ENCODE results near the gene FBXW12.

The FBXW12 gene

DNA sequence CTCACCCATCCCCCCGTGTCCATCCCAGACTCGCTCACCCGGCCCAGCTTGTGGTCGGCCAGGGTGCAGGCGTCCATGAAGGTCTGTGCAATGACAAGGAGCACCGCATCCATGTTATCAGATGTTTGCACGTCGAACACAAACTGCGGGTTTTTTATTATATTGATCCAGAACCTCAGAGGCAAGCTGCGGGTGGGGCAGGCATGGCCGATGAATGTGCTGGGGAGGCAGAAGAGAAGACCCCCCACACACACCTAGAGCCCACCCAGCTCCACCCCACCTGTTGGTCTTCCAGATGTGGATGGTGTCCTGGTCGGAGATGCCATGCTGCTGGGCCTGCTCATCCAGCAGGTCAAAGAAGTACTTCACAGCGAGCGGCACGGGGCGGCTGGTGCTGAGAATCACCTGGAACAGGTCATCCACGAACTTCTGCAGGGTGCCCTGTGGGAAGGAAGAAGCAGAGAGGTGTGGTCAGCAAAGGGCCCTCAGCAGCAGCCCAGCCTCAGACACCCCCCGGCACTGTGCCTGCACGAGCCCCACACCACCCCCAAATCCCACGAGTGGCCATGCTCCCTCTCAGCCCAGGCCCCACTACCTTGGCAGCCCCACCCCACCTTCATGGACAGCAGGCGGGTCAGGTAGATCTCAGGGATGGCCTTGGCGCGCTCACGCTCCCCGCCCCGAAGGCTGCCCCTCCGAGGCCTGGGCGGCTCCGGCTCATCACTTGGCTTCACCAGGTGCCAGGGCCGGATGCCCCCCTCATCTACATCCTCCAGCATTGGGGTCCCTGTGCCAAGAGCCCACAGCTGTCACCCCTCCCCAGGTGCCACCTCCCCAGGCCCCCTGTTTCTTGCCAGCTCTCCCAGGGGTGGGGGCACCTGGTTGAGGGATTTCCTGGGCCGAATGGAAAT is 37.5 kb downstream of the FBXW12 start:
- DNase-seq (ENCODE audit: low read depth): no peak

DNA sequence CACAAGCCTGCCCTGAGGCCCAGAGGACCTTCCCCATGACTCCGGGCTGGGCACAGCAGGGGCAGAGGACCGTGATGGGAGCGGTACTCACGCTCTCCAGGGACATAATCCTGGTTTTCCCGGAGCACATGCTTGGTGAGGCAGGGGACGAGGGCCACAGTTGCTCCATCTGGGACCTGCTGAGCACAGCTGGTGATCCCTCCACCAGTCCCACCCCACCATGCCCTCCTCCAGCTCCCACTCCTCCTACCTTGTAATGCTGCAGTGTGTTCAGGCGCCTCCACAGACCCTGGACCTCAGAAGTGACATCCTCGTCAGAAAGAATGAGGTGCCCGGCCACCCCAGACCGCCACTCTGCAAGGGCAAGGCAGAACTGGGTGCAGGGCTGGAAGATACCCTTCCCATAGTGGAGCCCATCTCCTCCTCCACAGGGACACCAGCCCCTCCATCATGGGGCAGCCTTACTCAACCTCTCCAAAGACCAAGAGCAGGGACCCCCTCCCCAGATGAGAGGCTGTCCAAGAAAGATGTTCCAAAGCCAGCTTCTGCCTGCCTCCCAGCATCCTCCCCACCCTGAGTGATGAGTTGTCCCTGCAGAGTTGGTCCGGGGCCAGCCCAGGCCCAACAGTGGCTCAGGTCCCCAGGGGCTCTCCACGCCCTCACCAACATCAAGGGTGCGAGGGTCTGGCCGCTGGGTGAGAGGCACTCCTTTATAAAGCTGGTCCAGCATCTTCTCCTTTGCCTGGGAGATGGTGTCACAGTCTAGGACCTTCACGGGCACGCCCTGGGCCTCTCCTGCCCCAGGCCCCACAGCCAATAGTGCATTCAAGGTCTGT is 38.4 kb downstream of the FBXW12 start:
- no peak for DNase-seq (ENCODE audit: low read depth)

DNA sequence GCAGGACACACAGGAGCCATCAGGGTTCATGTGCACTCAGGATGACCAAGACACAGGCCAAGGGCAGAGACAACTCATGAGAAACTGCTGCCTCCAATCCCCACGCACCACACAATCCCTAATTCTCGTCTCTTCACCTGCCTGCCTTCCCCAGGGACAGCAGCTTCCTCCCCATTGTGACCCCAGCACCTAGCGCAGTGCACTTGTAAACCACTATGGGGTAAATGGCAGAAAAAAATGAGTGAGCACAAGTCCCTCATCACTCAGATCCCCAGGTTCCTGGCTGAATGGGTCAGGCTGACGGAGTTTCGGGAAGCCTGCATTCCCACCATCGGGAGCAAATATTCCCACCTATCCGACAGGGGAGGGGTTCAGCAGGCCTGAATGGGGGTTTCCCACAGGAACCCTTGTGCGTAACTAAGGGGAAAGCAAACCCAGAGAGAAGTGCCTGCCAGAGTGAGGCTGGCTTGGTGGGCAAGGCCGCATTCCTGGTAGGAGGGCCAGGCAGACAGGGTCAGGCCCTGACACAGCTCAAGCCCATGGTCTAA is 39.1 kb downstream of the FBXW12 start:
- no peak for DNase-seq (ENCODE audit: low read depth)

DNA sequence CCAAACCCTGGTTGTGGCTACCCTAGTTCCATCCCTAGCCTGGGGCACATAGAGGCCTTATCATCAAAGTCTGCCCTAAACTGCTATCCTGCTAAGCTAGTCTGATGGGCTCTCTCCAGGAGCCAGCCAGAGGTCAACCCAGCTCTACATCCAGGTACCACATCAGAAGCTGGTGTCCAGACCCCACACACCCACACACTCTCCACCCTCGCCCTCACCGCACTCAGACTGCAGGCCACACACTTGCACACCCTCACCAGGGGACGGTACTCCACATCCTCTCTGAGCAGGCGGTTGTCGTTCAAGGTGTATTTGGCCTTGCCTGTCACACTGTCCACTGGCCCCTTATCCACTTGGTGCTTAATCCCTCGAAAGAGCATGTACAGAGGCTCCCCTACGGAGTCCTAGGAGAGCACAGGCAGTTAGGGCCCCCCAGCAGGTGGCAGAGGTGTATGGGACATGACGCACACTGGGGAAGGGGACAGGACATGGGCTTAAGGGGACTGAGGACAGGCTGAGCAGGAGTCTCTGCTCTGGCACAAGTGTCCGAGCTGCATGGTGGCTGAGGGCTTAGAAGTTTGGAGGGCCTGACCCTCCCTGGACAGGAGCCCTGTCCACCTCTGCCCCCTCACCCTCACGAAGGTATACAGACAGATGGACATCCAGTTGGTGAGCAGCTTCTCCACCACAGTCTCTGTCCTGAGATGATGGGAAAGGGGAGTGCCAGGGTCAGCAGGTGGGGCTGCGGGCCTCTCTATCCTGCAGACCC is 39.8 kb downstream of the FBXW12 start:
- no peak for DNase-seq (ENCODE audit: low read depth)

DNA sequence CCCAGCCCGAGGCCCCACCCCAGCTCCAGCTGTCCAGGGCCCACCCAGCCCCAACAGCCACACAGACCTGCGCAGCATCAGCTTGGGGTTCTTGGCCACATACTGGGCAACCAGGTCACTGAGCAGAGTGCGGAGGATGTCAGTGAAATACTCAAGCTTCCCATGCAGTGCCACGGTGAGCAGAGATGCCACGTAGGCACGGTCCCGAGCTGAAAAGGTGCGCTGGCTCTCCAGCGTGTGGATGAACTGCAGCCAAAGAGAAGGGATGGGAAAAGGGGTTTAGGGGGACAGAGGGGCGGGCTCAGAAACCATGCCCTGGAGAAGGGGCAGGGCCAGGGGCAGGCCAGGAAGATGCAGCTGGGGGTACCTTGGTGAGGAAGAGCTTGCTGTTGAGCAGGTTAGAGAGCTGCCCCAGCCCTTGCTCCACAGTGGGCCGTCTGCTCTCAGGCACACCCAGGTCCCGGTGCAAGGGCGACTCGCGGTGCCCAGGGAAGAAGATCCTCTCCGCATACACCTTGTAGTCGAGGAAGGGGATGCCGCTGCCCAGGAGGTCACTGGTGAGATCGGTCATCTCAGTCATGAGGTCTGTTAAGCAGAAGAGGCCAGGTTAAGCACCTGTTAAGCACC is 40.5 kb downstream of the FBXW12 start:
- no peak for DNase-seq (ENCODE audit: low read depth)

DNA sequence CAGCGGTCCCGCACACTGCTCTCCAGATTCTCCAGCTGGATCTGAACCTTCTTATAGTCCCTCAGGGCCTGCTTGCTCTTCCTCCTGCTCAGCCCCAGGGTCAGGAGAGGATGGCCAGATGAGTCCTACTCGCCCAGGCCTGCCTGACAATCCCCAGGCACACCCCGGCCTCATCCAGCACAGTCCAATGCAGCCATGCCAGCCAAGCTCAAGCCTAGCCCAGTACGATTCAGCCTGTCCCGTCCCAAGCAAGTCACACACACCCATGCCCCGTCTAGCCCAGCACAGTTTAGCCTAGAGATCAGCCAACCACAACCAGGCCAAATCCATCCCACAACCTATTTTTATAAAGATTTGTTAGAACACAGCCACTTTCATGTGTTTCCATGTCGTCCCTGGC is 41.1 kb downstream of the FBXW12 start:
- no peak for DNase-seq (ENCODE audit: low read depth)

DNA sequence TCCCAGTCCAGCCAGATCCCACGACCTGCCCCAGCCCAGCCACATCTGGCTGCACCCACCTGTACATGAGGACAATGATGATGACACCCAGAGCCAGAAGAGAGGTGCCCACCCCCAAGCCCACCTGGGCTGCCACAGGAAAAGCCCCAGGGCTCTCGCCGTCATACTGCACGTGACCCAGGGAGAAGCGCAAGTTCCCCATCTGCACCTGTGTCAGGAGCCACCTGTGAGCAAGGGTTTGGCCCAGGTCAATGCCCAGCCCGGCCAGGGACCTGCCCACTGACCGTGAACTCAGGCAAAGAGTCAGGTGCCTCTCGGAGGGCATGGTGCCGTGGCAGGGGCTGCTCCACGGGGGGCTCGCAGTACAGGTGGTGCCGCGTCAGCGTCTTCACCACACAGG is 41.6 kb downstream of the FBXW12 start:
- DNase-seq (ENCODE audit: low read depth): no peak

DNA sequence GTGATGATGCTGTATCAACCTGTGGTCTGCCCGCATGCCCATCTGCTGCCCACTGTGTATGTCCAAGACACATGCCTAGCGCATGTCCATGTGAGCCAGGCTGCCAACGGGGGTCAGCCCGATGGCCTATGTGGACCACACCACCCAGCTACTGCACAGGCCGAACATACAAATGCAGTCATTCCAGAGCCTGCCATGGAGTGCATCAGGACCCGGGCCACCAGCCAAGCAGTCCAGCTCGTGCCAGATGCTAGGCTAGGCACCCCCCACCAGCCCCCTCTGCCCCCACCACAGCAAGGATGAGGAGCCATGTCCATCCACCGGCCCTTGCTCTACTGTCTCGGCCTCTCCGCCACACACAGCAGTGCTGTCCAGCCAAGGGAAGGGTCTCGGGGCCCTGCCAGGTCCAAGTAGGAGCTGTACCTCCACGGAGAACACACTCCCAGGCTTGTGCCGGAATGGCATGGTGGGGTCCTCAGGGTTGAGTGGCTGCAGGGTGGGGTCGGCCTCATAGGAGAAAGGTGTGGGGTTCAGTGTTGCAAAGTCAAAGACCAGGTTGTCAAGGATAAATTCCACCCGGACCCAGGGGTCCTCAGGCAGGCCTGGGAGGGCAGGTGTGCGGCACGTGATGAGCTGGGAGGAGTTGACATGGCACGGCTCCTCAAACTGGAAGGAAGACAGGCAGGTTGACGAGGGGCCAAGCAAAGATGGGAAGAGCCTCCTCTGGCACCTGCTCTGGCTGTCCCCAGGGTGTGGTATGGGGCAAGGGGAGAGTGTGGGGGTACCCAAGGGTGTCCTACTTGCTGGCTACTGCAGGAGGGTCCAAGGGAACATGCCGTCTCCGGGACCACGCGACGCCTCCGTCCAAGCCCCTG is 42.6 kb downstream of the FBXW12 start:
- DNase-seq (ENCODE audit: low read depth): no peak

DNA sequence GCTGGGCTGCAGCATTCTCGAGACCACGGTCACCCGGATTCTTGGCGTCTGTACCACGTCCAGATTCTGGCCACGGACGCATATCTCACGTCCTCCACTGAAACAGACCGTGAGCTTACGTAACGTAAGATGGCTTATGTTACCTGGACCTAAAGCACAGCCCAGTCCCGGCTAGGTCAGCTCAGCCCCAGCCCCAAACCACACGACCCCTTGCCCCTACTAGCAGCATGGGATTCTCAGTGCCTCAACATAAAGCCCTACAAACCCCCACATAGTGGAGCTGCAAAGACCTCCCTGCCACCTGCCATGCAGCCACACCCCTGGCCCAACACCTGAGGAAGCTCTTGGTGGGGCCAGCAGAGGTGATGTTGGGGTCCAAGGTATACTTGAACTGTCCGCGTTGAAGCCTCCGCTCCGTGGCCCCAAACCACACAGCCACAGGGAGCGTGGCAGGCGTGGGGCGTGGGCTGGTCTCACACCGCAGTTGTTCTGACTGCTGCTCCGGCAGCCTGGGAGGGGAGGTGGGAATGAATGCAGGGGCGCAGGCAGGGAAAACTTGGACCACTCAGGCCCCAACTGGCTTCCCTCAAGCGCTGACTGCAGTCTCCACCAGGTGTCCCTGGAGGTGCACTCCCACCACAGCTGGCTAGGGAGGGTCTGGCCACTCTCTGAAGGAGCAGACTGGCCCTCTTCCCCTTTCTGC is 43.4 kb downstream of the FBXW12 start:
- no peak for DNase-seq (ENCODE audit: low read depth)

DNA sequence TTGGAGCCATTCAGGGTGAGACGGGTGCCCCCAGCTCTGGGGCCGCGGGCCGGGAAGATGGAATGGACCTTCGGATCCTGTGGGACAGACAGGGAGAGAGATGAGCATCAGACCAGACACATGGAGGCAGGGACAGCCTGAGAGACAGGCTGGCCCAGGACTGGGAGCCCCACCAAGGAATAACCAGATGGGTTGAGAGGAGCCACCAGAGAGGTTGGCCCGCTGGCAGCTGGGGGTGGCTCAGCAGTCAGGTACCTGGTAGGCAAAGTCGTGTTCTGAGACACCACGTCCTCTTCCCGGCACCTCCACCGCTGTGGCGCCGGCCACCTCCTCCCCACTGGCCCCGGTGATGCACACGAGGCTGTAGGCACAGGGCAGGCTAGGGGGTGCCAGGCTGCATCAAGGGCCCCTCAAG is 44.1 kb downstream of the FBXW12 start:
- no peak for DNase-seq (ENCODE audit: low read depth)

DNA sequence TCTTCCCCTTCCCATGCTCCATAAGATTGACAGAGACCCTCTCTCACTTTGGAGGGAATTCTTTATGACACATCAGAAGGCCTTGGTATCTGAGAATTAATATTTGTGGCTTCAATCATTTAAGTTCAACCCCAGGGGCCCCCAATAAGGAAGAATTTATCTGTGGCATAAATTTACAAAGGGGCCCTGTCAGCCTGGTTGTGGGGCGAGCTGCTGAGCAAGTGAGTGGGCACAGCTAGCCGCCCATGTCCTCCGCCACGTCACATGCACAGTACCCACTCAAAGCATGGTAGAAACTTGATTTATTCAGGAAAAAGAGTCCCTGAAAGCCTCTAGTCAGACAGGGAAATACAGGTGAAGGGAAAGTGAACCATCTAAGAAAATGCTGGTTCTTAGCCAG is 44.5 kb downstream of the FBXW12 start:
- DNase-seq (ENCODE audit: low read depth): no peak

DNA sequence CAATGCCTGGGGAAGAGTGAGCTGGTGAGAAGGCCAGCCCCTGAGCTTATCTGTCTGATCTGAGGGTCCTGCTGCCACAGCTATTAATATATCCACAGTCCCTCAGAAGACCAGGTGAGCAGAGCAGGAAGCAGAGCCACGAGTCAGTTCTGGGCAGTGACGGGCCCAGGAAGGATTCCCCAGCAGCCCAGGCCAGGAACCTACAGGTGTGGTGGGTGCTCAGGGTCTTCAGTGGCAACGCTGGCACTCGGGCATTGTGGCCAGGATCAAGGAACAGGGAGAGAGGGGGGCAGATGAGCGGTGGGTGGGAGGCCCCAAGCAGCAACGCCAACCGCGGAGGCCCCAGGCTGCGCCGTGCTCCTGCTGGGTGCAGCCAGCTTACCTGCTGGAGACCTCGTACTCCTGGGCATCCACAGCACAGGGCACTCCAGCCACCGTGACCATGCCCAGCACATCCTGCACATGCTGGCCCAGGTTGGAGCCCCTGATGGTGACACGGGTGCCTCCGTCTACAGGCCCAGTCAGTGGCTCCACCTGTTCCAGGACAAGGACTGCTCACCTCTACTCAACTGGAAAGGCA is 45.6 kb downstream of the FBXW12 start:
- no peak for DNase-seq (ENCODE audit: low read depth)

DNA sequence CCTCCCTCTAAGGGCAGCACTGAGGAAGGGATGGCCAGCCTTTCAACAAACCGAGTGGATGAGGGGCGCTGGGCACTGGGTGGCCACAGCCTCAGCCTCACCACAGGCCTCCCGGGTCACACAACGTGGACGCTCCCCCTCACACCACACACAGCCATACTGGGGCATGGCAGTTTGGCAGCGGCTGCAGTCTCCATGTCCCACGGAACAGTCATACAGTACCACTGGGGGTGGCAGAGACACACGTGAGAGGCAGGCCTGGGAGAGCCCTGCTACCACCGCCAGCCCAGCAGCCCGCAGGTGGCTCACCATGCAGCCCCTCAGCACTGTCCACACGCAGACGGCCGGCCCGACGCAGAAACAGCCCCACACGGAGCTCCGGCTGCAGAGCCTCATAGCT is 46.1 kb downstream of the FBXW12 start:
- DNase-seq (ENCODE audit: low read depth): no peak

DNA sequence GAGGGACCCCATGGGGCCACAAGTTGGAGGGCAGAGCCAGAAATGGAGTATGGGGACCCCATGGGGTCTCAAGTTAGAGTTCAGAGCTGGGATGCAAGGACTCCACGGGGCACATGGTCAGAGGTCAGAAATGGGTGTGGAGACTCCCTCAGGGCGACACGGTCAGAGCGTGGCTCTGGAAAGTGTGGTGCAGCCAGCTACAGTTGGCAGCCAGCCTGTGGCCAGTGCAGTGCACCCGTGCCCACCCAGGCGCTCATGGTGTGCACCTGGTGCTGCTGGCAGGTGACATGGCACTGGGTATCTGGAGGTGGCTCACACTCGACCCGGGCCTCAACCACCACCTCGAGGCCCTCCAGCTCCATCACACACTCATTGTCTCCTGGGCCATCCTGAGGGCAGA is 46.6 kb downstream of the FBXW12 start:
- no peak for DNase-seq (ENCODE audit: low read depth)

DNA sequence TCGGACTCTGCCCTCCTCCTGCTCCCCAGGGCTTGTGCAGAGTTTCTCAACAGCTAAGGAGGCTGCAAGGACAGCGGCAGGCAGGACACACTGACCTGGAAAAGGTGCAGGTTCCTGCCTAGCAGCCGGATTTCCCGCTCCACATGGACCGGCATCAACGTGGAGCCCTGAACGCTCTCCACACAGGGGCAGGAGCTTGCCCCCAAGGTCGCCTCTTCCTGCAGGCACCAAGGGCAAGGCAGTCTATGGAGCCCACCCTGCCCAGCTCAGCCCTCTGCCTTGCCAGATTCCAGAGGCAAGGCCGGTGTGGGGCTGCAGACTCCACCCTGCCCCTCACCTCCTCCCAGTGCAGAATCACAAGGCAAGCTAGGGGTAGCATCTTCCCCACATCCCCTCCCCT is 47.1 kb downstream of the FBXW12 start:
- no peak for DNase-seq (ENCODE audit: low read depth)

DNA sequence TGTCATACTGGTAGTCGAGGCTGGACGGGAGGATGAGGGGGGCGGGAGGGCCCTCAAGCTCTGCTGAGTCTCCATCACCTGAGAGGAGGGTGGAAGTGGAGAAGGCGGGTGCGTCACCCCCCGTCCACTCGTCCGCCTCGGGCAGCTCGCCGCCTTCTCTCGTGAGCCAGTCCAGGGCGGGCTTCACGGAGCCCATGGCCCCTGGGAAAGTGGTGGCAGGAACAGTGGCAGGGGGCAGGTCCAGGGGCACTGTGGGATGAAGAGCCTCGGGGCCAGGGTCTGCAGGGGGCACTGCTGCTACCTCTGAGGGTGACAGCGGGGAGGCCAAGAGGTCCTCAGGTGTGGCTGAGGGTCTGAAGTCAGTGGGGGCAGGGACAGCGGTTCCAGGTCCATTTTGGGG is 47.6 kb downstream of the FBXW12 start:
- no peak for DNase-seq (ENCODE audit: low read depth)

DNA sequence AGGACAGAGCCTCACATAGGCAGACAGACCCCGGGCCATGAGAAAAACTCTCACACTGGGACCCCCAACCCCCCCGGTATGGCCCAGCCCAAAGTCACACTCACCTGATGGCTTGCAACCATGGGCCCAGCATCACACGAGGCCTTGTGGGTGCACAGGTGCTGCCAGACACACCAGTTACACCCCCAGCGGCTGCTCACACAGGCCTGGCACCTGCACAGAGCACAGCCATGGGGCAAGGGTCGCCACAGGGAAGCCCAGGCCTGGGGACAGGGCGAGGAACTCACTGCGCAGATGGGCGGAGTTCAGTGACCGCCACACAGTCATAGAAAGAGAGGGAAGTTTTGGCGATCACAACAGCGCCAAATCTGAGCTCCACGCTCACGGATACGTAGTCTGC is 48.5 kb downstream of the FBXW12 start:
- DNase-seq (ENCODE audit: low read depth): no peak

DNA sequence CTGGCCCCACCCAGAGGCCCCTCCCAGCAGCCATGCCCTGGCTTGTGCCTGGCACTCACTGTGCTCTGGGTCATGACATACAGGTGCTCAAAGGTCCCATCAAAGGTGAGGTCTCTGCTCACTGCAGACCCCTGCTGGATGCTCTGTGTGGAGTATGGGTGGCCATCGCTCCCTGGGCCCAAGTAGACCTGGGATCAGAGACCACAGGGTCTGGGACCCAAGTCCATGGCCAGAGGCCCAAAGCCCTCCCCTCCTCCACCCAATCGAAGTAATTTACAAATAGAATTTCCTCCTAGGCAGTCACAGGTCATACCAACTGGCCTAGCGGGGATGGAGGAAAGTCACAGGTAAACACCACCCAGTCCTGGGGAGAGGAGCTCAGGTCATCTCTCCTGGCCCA is 50.3 kb downstream of the FBXW12 start:
- DNase-seq (ENCODE audit: low read depth): no peak

DNA sequence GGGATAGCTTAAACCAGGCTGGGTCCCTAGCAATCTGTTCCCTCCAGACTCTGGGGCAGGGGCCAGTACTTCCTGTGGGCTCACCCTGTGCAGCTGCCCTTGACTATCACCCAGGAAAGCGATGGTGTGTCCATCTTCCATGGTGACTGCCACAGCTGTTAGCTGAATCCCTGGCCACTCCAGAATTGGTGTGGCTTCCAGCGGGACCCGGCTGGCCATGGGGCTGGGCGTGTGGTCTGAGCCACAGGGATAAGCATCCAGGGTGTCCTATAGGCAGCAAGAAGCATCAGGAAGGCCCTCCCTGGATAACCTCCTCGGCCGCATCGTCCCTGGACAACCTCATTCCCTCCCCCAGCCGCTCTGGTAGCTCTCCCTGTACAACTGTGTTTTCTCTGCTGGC is 50.7 kb downstream of the FBXW12 start:
- no peak for DNase-seq (ENCODE audit: low read depth)
